Memory B cell (primary cell): ENCODE results near the gene GPR176.
"Not testable (repeated sequence)": the region's sequence is repeated elsewhere in the genome, so short reads cannot be mapped to it uniquely, and the experiment has no call there.

ENCODE experiments used
- ATAC-seq: fragments of 150-1000 bp; cut with Tn5 transposase; 2 replicates; pipeline ENCODE4 v1.10.0; 2021; ENCODE audit warnings: low read depth, mild to moderate bottlenecking, moderate library complexity
- DNase-seq, 2 donors: peaks; one replicate each; pipeline ENCODE4 v3.0.0; 2022; ENCODE audit warnings: low spot score in 2 of 2
- H3K27ac Mint-ChIP-seq: one replicate; pipeline ENCODE4 v1.8.0; 2022; ENCODE audit warnings: mild to moderate bottlenecking, moderate library complexity, mixed read lengths
- H3K27me3 Mint-ChIP-seq: one replicate; pipeline ENCODE4 v1.8.0; 2022; ENCODE audit warnings: mixed read lengths
- H3K36me3 Mint-ChIP-seq: one replicate; pipeline ENCODE4 v1.8.0; 2022; ENCODE audit warnings: mild to moderate bottlenecking, mixed read lengths
- H3K4me1 Mint-ChIP-seq: one replicate; pipeline ENCODE4 v1.8.0; 2022; ENCODE audit warnings: mixed read lengths
- H3K4me3 Mint-ChIP-seq: one replicate; pipeline ENCODE4 v1.8.0; 2022; ENCODE audit warnings: mild to moderate bottlenecking, moderate library complexity, mixed read lengths
- H3K9me3 Mint-ChIP-seq: one replicate; pipeline ENCODE4 v1.8.0; 2022; ENCODE audit warnings: mixed read lengths

The GPR176 gene

DNA sequence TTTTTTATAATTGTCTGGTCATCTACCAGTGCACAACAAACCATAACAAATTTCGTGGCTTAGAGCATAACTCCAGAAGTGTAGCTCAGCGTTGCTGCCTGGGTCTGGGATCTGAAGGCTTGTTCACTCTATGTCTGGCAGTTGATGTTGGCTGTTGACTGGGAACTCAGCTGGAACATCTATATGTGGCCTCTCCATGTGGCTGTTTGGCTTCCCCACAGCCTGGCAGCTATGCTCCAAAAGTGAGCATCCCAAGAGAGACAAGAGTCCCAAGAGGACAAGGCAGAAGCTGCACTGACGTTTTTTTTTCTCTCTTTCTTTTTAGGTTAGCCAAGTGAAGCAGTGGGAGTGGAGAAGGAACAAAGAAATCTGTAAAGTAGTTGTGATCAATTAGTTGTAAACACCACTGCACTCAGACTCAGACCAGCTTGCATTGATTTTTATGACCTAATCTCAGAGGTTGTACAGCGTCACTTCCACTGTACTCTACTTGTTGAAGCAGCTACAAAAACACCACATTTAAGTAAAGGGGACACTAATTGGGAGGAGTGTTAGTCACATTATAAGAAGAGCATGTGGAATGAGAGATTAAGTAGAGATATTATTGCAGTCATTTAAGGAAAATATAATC lies 2.5 kb upstream of the GPR176 start:
- H3K27ac Mint-ChIP-seq: no peak overlapping the region
- peaks cover 6% of the 10 kb centered on the region for H3K4me1 Mint-ChIP-seq
- H3K36me3 Mint-ChIP-seq: no peaks in the 10 kb centered on the region
- no peak overlapping the region for H3K4me3 Mint-ChIP-seq
- H3K27me3 Mint-ChIP-seq: peaks cover 11% of the 10 kb centered on the region
- H3K9me3 Mint-ChIP-seq: no peaks in the 10 kb centered on the region
- ATAC-seq: no peak
- DNase-seq: no peak

DNA sequence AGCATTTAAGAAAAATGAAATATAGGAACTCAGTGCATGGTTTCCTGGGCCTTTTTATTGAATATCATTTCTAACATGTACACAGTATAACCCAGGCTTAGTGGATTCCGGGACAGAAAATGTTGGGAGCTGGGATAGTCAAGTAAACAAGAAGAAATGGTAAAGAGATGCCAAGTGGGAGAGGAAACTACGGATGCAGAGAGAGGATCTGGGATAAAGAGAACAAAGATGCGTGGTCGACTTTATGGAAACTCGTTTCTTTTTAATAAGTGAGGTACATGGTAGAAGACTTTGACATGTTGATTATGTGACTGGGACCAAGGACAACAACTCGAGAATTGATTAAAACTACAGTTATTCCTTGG lies 1.2 kb upstream of the GPR176 start:
- H3K4me1 Mint-ChIP-seq: peaks cover 6% of the 10 kb centered on the region

DNA sequence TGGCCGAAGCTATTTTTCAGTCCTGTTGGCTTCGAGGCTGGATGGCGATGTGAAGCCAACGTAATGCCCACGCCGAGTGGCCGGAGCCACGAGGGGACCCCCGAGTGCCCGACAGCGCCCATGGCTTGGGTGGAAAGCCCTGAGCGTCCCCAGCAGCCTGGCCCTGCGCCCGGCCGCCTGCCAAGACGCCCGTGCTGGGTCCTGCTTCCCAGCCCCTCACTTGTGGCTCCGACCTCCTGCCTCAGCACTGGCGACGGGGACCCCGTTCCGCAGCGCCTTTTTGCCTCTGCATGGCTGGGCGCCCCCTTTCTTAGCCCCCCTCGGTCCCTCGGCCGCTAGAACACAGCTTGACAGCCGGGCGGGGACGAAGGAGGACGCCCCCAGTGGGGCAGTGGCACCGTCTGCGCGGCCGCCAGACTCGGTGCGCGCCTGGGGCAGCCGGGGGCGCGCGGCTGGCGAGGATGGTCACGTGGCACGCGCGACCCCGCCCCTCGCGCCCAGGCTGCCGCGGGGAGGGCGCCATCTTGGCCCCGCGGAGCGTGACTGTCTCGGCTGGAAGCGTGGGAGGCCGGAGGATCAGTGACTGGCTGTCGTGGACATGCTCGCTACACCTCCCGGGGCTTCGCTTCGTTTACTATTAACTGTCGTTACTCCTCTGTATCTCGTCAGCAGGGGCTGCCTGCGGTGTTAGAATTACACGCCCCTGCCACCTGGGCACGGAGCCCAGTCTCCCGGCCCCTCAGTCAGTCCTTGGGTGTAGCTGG lies 626 bp upstream of the GPR176 start:
- Mint-ChIP-seq H3K9me3 (no peaks in the 10 kb centered on the region), H3K4me1 (peaks cover 6% of the 10 kb centered on the region), H3K27ac (no peak overlapping the region), H3K4me3 (peak overlapping the region; percentile 91), H3K36me3 (no peaks in the 10 kb centered on the region), H3K27me3 (peaks cover 13% of the 10 kb centered on the region)
- DNase-seq: peak; percentile 67 to 85
- peak; percentile 93 for ATAC-seq

More for the DNA sequence above, 1.2 kb upstream of the GPR176 start:
- DNase-seq (no peak), ATAC-seq (no peak)
- no peak overlapping the region for H3K27ac Mint-ChIP-seq
- peak overlapping the region; percentile 91 for H3K4me3 Mint-ChIP-seq
- H3K9me3 Mint-ChIP-seq: no peaks in the 10 kb centered on the region
- H3K36me3 Mint-ChIP-seq: no peaks in the 10 kb centered on the region
- peaks cover 13% of the 10 kb centered on the region for H3K27me3 Mint-ChIP-seq

DNA sequence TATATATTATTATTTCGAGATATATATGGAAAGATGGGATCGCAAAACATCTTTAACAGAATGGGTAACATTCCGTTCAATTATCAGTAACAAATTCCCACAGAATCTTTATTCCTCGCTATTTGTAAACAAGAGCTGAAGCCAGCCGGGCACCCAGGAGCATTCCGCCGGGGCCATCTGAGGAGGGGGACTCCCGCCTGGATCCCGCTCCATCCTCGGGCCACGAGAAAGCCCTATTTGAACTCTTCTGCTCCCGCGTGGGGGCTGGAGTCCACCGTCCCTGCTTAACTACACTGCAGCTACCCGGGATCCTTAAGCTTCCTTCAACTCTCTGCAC lies 687 bp downstream of the GPR176 start:
- no peaks in the 10 kb centered on the region for H3K36me3 Mint-ChIP-seq
- ATAC-seq: no peak

DNA sequence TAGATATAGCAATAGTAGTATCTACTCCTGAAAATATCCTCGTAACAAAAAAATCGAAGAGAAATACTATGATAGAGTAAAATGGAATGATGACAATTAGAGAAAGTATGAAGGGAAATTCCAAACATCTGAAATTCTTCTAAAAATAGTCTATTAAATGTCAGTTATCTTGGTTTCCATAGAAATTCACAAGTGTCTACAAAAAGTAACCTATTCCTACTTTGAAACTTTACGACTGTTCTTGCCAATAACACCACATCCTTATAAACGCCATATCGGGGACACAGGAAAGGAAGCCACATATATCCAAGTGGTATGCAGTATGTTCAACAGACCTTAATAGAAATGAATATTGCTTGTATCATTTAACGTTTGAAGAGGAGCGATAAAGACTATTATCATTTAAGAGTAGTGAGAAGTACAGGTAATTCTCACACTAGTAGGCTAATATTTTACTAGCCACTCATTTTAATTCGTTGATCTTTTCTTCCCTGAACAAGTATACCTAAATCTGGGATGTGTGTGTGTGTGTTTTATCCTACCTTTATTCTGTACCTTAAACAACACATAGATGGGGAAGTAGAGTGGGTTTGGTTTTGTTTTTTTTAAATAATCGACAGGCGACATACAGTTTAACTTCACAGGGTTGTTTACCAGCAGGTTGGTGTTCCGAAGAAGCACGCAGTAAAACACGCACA lies 1.2 kb downstream of the GPR176 start:
- H3K27me3 Mint-ChIP-seq: peaks cover 12% of the 10 kb centered on the region
- H3K4me3 Mint-ChIP-seq: peak overlapping the region; percentile 5
- DNase-seq (no peak), ATAC-seq (no peak)
- H3K36me3 Mint-ChIP-seq: no peaks in the 10 kb centered on the region
- H3K4me1 Mint-ChIP-seq: peaks cover 6% of the 10 kb centered on the region
- no peak overlapping the region for H3K27ac Mint-ChIP-seq
- no peaks in the 10 kb centered on the region for H3K9me3 Mint-ChIP-seq

More for the DNA sequence above, 687 bp downstream of the GPR176 start:
- Mint-ChIP-seq H3K4me1 (peaks cover 6% of the 10 kb centered on the region), H3K9me3 (no peaks in the 10 kb centered on the region), H3K27ac (no peak overlapping the region), H3K27me3 (peaks cover 12% of the 10 kb centered on the region), H3K4me3 (peak overlapping the region; percentile 55)
- no peak for DNase-seq

DNA sequence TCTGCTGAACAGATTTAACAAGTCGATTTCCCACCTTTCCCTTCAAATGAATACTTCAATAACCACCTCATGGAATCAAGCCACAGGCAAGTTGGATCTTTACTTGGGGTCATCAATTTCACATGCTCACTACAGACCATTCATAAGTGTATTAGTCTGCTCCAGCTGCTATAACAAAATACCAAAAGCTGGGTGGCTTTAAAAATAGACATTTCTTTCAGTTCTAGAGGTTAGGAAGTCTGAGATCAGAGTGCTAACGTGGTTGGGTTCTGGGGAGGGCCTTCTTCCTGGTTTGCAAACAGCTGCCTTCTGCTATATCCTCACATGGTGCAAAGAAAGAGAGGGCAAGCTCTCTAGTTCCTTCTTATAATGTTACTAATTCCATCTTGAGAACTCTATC lies 5.1 kb downstream of the GPR176 start:
- Mint-ChIP-seq H3K4me3 (no peak overlapping the region), H3K9me3 (no peaks in the 10 kb centered on the region), H3K27ac (no peak overlapping the region), H3K36me3 (no peaks in the 10 kb centered on the region), H3K27me3 (peaks cover 12% of the 10 kb centered on the region), H3K4me1 (peaks cover 2% of the 10 kb centered on the region)
- DNase-seq (no peak), ATAC-seq (no peak)

DNA sequence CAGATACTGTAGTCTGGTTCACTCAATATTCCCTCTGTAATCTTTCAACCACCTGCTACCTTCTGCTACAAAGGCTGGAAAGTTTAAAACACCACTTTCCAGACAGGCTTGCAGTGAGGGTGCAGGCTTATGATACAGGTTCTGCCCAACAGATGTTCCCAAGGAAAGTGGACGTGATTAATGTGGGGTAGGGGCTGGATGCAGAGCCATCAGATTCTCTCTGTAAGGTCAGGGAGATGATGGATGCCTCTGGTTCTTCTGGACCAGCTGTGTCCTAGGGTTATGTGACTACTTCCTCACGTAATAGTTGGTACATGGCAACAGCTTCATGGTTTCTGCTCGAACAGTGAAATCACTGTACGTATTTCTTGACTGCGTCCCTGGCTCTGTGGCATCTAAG lies 11.1 kb downstream of the GPR176 start:
- peaks cover 11% of the 10 kb centered on the region for H3K27me3 Mint-ChIP-seq
- no peak overlapping the region for H3K4me3 Mint-ChIP-seq
- ATAC-seq: no peak
- H3K27ac Mint-ChIP-seq: no peak overlapping the region
- H3K4me1 Mint-ChIP-seq: no peaks in the 10 kb centered on the region
- no peaks in the 10 kb centered on the region for H3K9me3 Mint-ChIP-seq
- no peaks in the 10 kb centered on the region for H3K36me3 Mint-ChIP-seq
- DNase-seq: no peak

DNA sequence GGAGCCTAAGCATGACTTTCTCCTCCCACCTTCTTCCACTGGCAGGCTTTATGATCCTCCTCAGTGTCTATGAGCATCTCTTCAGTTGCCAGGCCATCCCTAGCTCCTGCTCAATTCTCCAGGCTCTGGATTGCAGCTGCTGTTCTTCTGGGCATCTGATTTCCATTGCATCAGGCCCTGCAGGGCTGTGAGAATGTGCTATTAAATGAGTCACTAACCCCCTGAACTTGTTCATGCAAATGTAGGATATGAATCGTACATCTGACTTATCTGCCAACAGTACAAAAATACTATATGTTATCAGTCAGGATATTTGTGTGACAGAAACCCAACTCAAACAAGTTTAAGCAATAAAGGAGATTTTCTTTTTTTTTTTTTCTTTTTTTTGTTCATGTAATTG lies 11.9 kb downstream of the GPR176 start:
- Mint-ChIP-seq H3K9me3 (no peaks in the 10 kb centered on the region), H3K4me1 (no peaks in the 10 kb centered on the region), H3K27ac (no peak overlapping the region), H3K36me3 (no peaks in the 10 kb centered on the region), H3K27me3 (peaks cover 11% of the 10 kb centered on the region), H3K4me3 (no peak overlapping the region)
- DNase-seq: no peak
- no peak for ATAC-seq

DNA sequence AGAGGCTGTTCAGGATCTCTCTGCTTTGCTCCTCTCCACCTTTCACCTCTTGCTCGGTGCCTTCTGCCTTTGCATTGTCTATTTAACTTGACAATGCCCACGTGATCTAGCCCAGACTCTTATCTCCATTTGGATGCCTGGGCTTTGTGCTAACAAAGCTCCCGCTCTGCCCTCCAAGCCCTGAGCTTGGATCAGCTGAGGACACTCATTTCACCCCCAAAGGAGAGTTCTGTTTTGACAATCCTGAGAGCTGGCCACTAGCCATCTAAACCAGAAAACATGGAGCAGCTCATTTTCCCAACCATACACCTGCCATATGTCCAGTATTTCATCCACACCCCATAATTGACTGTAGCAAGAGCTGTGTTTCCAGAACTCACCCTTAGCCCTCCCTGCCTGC lies 12.8 kb downstream of the GPR176 start:
- no peaks in the 10 kb centered on the region for H3K9me3 Mint-ChIP-seq
- no peak for DNase-seq
- H3K27me3 Mint-ChIP-seq: peaks cover 11% of the 10 kb centered on the region
- H3K36me3 Mint-ChIP-seq: no peaks in the 10 kb centered on the region
- H3K4me1 Mint-ChIP-seq: no peaks in the 10 kb centered on the region
- H3K27ac Mint-ChIP-seq: no peak overlapping the region
- no peak overlapping the region for H3K4me3 Mint-ChIP-seq
- ATAC-seq: no peak

DNA sequence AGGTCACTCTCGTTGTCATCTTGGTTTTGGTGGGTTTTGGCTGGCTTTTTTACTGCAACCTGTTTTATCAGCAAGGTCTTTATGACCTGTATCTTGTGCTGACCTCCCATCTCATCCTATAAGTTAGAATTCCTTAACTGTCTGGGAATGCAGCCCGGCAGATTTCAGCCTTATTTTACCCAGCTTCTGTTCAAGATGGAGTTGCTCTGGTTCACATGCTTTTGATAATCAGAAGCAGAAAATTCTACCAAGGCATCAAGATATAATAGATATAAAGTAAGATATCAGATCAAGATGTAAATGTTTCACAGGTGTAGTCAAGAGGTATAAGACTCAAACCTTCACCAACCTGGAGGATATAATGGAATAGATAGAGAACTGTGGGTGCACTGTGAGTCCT lies 16.0 kb downstream of the GPR176 start:
- no peak overlapping the region for H3K27ac Mint-ChIP-seq
- H3K27me3 Mint-ChIP-seq: peaks cover 16% of the 10 kb centered on the region
- H3K4me1 Mint-ChIP-seq: no peaks in the 10 kb centered on the region
- DNase-seq (no peak), ATAC-seq (no peak)
- H3K36me3 Mint-ChIP-seq: no peaks in the 10 kb centered on the region
- H3K9me3 Mint-ChIP-seq: no peaks in the 10 kb centered on the region
- H3K4me3 Mint-ChIP-seq: no peak overlapping the region

DNA sequence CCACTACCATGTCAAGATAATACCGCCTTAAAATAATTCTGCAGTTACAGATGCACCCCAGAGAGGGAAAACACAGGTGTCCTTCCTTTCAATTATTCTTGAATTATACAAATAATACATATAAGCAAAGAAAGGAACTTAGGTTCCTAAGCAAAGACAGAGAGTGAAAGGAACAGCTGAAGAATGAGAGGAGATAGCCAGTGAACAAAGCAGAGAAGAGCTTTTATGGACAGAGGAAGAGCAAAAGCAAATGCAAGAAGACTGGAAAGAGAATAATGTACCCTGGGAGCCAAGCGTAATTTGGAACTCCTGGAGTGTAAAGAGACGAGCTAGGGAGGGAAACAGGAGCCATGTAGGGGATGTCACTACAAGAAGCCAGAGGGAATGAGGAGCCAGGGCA lies 21.7 kb downstream of the GPR176 start:
- ATAC-seq (no peak), DNase-seq (no peak)
- H3K27me3 Mint-ChIP-seq: peaks cover 13% of the 10 kb centered on the region
- no peak overlapping the region for H3K27ac Mint-ChIP-seq
- H3K4me1 Mint-ChIP-seq: no peaks in the 10 kb centered on the region
- H3K4me3 Mint-ChIP-seq: no peak overlapping the region
- H3K9me3 Mint-ChIP-seq: no peaks in the 10 kb centered on the region
- no peaks in the 10 kb centered on the region for H3K36me3 Mint-ChIP-seq

DNA sequence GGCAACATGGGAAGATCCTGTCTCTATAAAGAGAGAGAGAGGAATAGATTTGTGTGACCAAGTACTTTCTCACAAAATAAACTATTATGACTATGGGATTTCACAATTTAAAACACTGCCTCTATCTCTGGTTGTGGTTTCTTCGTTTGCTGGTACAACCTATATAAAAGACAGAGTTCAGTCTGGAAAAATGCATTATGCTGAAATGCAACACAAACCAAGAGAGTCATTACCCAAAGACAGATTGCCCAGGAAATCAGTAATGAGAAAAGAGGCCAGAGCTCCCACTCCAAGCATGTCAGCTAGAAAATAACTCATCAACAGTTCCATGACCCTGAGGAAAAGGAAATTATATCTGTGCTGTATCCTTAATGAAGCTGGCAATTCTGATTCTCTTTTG lies 23.2 kb downstream of the GPR176 start:
- no peak for ATAC-seq
- Mint-ChIP-seq H3K9me3 (no peaks in the 10 kb centered on the region), H3K36me3 (no peaks in the 10 kb centered on the region), H3K27ac (no peak overlapping the region), H3K4me3 (no peak overlapping the region), H3K4me1 (no peaks in the 10 kb centered on the region), H3K27me3 (peaks cover 13% of the 10 kb centered on the region)
- no peak for DNase-seq

DNA sequence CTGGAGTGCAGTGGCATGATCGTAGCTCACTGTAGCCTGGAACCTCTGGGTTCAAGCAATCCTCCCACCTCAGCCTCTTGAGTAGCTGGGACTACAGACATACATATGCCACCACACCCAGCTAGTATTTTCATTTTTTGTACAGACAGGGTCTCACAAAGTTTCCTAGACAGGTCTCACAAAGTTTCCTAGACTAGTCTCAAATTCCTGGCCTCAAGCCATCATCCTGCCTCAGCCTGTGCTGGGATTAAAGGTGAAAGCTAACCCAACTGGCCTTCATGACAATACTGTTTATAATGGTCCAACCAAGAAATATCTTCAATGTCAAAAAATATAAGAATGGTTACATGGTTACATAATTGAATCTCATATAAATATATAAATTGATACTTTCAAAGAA lies 24.0 kb downstream of the GPR176 start:
- peaks cover 11% of the 10 kb centered on the region for H3K27me3 Mint-ChIP-seq
- no peaks in the 10 kb centered on the region for H3K4me1 Mint-ChIP-seq
- ATAC-seq (no peak), DNase-seq (no peak)
- H3K9me3 Mint-ChIP-seq: no peaks in the 10 kb centered on the region
- no peak overlapping the region for H3K4me3 Mint-ChIP-seq
- H3K36me3 Mint-ChIP-seq: no peaks in the 10 kb centered on the region
- no peak overlapping the region for H3K27ac Mint-ChIP-seq

DNA sequence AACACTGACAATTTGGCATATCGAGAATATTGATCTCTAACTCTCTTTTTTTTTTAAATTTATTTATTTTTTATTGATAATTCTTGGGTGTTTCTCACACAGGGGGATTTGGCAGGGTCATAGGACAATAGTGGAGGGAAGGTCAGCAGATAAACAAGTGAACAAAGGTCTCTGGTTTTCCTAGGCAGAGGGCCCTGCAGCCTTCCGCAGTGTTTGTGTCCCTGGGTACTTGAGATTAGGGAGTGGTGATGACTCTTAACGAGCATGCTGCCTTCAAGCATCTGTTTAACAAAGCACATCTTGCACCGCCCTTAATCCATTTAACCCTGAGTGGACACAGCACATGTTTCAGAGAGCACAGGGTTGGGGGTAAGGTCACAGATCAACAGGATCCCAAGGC lies 27.0 kb downstream of the GPR176 start:
- not testable (repeated sequence) for DNase-seq, ATAC-seq, H3K4me1 Mint-ChIP-seq, H3K27me3 Mint-ChIP-seq, H3K36me3 Mint-ChIP-seq, H3K27ac Mint-ChIP-seq, H3K4me3 Mint-ChIP-seq, H3K9me3 Mint-ChIP-seq
